GM18861 (cell line): ENCODE results near the gene FERMT2.

Experiments used
- ATAC-seq: cut with Tn5 transposase; IDR thresholded peaks from one replicate; pipeline ENCODE4 v1.9.1; 2021; ENCODE audit not compliant: unreplicated experiment

FERMT2 gene, protein sequence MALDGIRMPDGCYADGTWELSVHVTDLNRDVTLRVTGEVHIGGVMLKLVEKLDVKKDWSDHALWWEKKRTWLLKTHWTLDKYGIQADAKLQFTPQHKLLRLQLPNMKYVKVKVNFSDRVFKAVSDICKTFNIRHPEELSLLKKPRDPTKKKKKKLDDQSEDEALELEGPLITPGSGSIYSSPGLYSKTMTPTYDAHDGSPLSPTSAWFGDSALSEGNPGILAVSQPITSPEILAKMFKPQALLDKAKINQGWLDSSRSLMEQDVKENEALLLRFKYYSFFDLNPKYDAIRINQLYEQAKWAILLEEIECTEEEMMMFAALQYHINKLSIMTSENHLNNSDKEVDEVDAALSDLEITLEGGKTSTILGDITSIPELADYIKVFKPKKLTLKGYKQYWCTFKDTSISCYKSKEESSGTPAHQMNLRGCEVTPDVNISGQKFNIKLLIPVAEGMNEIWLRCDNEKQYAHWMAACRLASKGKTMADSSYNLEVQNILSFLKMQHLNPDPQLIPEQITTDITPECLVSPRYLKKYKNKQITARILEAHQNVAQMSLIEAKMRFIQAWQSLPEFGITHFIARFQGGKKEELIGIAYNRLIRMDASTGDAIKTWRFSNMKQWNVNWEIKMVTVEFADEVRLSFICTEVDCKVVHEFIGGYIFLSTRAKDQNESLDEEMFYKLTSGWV

GRCh38 chr14:52950898-52951680, at the start of gene FERMT2:
Gene FERMT2, minus strand, starts transcription at chr14:52951050. Its CDS starts 482 bp downstream, at chr14:52950568.
- ATAC-seq: no peak

- no peak for ATAC-seq
These were observed 47.6 kb upstream of the FERMT2 start for GRCh38 chr14:52998376-52999015.

- ATAC-seq: no peak
These were observed 45.6 kb upstream of the FERMT2 start for GRCh38 chr14:52996493-52996892.

GRCh38 chr14:52995998-52996397, 45.1 kb upstream of the FERMT2 start:
- ATAC-seq: no peak

GRCh38 chr14:52992236-52992870, 41.5 kb upstream of the FERMT2 start:
- no peak for ATAC-seq

DNA sequence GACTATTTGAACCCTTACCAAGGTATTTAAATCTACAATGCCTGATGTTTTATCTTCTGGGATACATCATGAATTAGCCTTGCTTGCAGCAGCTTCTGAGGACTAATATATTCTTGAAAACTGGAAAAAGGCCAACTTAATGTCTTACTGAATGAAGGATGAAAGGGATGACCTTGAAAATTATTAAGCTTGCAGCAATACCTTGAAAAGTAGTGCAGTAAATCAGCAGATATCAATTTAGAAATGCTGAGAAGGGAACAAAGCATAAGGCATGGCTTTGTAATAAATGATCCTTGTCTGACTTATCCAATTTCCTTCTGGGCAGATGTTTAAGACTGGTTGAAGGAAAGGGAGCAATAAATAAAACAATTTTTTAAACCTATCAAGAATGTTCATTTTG, 37.3 kb upstream of the FERMT2 start:
- no peak for ATAC-seq

DNA sequence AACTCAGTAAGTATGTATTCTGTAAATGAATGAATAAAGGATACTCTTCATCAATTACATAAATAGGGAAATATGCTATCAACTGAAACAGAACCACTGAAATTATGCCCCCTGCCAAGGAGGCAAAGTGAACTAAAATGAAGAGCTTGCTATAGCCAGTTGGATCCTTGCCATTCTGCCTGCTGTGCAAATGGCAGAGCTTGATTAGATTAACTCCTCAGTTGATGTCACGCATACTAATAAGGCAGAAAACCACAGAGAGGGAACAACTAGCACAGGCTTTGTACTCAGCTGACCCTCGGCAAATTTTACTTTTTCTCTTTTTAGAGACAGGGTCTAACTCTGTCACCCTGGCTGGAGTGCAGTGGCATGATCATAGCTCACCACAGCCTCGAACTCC, 36.7 kb upstream of the FERMT2 start:
- ATAC-seq: no peak

DNA sequence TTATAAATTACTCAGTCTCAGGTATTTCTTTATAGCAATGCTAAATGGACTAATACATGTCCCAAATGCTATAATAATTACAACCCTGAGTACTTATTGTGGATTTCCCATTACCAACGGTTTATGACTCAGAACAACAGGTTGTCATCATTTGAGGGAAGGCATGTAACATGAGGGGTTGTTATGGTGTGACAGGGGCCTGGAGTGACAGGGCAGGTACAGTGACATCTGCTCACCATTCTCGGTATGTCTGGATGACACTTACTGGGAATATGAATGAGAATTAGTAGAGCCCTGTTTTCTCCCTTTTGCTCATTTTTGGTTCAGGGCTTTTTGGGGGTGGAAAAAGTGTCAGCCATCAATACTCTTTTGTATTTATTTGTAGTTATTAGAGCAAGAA, 36.2 kb upstream of the FERMT2 start:
- ATAC-seq: no peak

DNA sequence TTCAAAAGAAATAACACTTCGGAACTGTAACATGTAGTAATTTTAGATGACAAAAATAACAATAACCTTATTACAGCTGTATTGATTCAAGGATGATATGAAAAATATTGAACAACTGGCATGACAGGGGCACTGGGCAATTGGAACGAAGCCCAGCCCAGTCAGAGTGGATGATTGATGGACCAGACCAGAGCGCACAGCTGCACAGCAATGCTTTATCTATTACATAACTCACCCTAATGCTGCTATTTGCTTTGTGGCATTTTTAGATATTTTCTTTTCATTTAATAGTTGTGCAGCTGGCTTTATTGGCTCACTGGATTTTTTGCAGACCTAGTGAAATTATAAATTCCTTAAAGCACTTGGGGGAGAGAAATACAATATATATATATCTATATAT, 26.9 kb upstream of the FERMT2 start:
- no peak for ATAC-seq

GRCh38 chr14:52974406-52974805, 23.6 kb upstream of the FERMT2 start:
- no peak for ATAC-seq

DNA sequence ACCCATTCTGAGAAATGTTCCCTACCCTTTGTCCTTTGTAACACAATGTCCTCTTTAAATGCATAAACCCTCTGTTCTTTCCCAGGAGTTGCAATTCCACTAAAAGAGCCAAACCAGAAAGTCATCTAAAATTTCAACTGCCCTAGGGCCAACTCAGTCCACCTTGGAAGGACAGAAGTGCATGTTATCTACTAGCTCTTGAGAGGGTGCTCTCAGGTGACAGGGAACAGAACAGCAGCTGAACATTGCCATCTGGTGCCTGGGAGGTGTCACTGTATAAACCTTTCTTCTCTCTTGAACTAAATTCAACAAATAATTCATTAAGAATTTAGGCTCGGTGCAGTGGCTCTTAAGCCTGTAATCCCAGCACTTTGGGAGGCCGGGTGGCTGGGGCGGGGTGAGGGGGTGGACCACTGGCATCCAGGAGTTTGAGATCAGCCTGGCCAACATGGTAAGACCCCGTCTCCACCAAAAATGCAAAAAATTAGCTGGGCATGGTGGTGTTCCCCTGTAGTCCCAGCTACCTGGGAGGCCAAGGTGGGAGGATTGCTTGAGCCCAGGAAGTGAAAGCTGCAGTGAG, 10.3 kb upstream of the FERMT2 start:
- no peak for ATAC-seq

- no peak for ATAC-seq
These were observed 9.8 kb upstream of the FERMT2 start for GRCh38 chr14:52960627-52961026.

DNA sequence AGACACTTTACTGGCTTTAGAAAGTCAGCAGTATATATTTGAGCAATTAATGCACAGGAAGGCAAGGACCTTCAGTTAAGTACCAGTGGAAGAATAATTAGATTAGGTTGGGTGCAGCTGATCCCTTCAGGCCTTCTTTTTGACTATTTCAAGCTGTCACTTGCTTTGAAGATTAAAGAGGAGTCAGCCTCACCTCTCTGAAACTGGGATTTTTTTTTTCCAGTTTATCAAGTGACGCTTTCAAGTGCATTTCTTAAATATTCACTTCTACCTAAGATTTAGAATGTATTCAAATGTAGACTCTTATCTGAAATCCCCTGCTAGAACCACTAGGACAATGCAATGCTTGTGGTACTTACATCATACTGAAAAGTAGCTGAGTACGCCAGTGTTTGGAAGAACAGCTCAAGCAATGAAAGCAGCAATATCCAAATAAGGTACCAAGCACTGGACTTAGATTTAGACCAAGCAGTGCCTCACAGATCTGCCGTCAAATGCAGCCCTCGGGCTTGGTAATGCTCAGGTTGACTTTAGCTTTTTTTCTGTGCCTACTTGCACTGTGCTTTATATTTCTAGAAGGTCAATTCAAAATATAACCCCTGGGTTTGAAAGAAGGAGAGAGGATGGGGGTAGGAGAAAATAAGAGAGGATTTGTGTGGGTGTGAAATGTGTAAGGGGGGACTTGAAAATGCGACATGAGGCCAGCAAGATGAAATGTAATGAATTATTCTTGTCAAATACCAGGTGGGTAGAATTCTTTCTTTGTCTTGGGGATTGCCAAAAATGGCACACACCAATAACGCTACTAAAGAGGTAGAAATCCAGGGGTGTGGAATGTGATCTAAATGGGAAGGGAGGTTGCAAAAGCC, 3.7 kb upstream of the FERMT2 start:
- ATAC-seq: no peak

GRCh38 chr14:52951681-52952554, 1.1 kb upstream of the FERMT2 start:
- ATAC-seq: no peak

- no peak for ATAC-seq
These were observed 396 bp downstream of the FERMT2 start for GRCh38 chr14:52950410-52950897.

GRCh38 chr14:52949711-52950409, 990 bp downstream of the FERMT2 start:
- ATAC-seq: no peak

DNA sequence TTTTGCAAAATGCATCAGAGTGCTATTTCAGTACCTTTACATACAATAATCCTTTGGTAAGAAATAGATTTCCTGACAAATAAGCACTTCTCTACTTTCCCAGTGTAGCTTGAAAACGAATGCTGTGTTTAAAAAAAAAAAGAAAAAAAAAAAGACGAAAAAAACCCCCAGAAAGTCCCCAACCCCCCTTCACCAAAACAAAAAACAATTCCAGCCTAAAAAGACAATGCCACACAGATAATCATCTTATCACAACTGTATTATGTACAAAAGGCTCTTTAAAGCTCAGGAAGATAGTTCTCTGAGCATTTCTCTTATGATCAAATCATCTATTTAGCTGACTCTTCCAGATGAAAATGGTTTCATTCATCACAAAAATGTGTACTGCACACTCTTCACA, 1.6 kb downstream of the FERMT2 start:
- ATAC-seq: no peak

DNA sequence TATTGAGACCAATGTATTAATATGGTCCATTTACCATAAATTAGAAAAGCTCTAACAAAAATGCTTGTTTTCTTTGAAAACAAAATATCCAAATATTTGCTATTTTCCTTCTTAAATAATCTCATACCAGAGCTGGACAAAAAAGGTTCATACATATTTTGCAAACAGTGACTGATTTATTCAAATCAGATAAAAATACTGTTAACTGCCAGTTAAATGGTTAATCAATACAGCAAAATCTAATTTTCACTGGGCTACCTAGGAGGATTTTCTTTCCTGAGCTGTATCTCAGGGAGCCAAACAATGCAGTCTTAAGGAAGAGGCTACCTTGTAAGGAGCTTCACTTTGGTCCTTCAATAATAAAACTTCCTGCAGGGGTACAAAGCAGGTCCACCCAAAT, 2.0 kb downstream of the FERMT2 start:
- no peak for ATAC-seq
